ENCODE data around the gene PLCH1. TPM values are rescaled to one million over a fixed set of nuclear protein-coding genes. Genes with fewer than 3 reads are reported as not detected.
A peak's percentile ranks its signal among the peaks of the same experiment; 100 is the strongest.
"Not testable (repeated sequence)": the region's sequence is repeated elsewhere in the genome, so short reads cannot be mapped to it uniquely, and the experiment has no call there.

The PLCH1 gene
- total and polyA plus RNA-seq, 2 of the 13 experiments (the other 11 are each of a cell fraction or from before 2014, with no cell fraction given) = 2.0 to 3.0 TPM

DNA sequence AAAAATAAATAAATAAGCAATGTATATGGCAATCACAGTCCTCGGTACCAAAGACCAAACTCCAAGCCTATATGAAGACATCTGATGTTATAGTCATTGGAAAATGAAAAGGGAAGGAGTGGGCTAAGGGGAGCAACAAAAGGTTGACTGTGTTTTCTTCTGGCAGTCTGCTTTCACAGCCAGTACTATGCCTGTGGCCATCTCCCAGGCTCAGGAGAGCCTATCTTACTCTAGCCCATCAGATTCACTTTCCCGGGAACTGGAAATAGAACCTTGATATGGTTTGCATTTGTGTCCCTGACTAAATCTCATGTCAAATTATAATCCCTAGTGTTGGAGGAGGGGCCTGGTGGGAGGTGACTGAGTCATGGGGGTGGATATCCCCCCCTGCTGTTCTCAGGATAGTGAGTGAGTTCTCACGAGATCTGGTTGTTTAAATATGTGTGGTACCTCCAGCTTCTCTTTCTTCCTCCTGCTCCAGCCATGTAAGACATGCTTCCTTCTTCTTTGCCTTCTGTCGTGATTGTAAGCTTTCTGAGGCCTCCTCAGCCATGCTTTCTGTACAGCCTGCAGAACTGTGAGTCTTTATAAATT lies 105.3 kb downstream of the PLCH1 start:
- no peak for TF ChIP-seq MEIS1 (CRISPR knock-in tag; IDR thresholded peaks at IDR 0.05; ENCODE audit: borderline replicate concordance)
- in situ Hi-C loops (cut with HindIII; ENCODE audit: extremely low pct_ligation_motif_present, low pct_unique_long_range_greater_than_20kb) (no loop called here), intact Hi-C loops (cut with micrococcal nuclease; ENCODE audit: unreplicated experiment) (no loop called here)
- ATAC-seq (no peak), DNase-seq (ENCODE audit: low spot score) (no peak), FAIRE-seq (no peak)
- Histone ChIP-seq H3K4me1 (ENCODE audit: insufficient read depth, low read length) (no peaks in the 10 kb centered on the region), H3K9ac (ENCODE audit: insufficient read depth, low read depth, low read length) (no peak overlapping the region), H3K36me3 (replicated peaks in 1 of 2; ENCODE audit: control insufficient read depth in 1 of 2, insufficient read depth in 2 of 2, low read length in 2 of 2) (no peaks in the 10 kb centered on the region), H3K4me2 (ENCODE audit: low read depth, low read length) (no peak overlapping the region), H3K4me3 (replicated peaks in 1 of 3; ENCODE audit: insufficient read depth in 1 of 3, low read depth in 2 of 3, low read length in 3 of 3) (no peak overlapping the region), H3K27ac (ENCODE audit: extremely low read length, insufficient read depth, low read length) (no peak overlapping the region), H3K9me3 (ENCODE audit: low read length) (no peaks in the 10 kb centered on the region), H2AFZ (ENCODE audit: low read length) (no peak overlapping the region), H4K20me1 (ENCODE audit: insufficient read depth, low read length) (no peaks in the 10 kb centered on the region), H3K27me3 (ENCODE audit: control insufficient read depth in 1 of 2, insufficient read depth in 2 of 2, low read length in 2 of 2) (no peaks in the 10 kb centered on the region), H3K79me2 (ENCODE audit: insufficient read depth, low read length) (no peaks in the 10 kb centered on the region)
- ChIA-PET CTCF (ENCODE audit: low intra/inter-chr PET ratio, low total read pairs) (no interaction called here), POLR2A (no interaction called here)
- 93% methylated on average over 4 of the region's 4 CpGs for WGBS (ENCODE audit: low lambda C conversion rate)
- BruUV-seq (replicated peaks) = no TSS peak

DNA sequence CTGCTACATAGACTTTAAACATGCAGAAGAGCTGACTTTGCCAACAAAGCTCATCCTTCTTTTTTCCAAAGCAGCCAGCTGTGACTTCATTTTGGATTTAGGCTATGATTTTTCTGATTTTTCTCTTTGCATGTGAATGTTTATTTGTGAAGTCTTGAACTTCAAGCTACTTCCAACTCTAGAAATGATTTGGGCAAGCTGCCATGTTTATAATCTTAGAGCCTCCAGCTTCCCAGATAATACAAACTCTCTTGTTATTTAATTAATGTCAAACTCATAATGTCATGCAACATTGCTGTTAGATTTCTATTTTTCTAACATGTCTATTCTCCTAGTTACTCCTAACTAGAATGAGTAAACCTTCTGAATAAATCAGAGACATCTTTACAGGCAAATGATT lies 106.4 kb downstream of the PLCH1 start:
- CTCF ChIA-PET (ENCODE audit: low intra/inter-chr PET ratio, low total read pairs); FAIRE-seq: not testable (repeated sequence)

DNA sequence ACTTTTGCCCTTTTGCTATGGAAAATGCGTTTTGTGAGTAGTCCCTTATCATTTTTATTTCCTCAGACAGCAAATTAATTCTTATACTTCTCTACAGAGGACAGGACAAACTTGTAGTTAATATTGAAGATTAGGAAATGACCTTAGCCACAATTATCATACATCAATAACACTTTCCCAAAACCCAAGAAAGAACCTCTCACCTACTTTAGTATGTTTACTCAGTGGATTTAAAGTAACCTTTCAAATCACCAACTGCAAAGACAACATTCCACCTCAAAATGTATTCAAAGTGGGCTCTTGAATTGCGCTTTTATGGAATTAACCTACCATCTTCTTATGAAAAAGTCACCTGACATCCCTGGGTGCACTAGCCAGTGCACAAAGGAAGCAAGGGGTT lies 107.3 kb downstream of the PLCH1 start:
- H3K27ac ChIP-seq (ENCODE audit: extremely low read length, insufficient read depth, low read length) = no peak overlapping the region
- FAIRE-seq (no peak), DNase-seq (ENCODE audit: low spot score) (no peak), ATAC-seq (no peak)
- no peak overlapping the region for H3K9ac ChIP-seq (ENCODE audit: insufficient read depth, low read depth, low read length)
- H3K9me3 ChIP-seq (ENCODE audit: low read length) = no peaks in the 10 kb centered on the region
- no peak overlapping the region for H3K4me3 ChIP-seq (replicated peaks in 1 of 3; ENCODE audit: insufficient read depth in 1 of 3, low read depth in 2 of 3, low read length in 3 of 3)
- TF ChIP-seq PPARG (CRISPR knock-in tag; conservative IDR thresholded peaks at IDR 0.05) (0 out of 2 replicates have a peak, but pooled peaks have one; percentile 38), ZNF616 (CRISPR knock-in tag; IDR thresholded peaks at IDR 0.05; ENCODE audit: low read depth) (no peak)
- no peak overlapping the region for H2AFZ ChIP-seq (ENCODE audit: low read length)
- POLR2A ChIA-PET = no interaction called here
- no TSS peak for BruUV-seq (replicated peaks)
- no peaks in the 10 kb centered on the region for H3K27me3 ChIP-seq (ENCODE audit: control insufficient read depth in 1 of 2, insufficient read depth in 2 of 2, low read length in 2 of 2)
- CTCF ChIA-PET (ENCODE audit: low intra/inter-chr PET ratio, low total read pairs) = no interaction called here
- H4K20me1 ChIP-seq (ENCODE audit: insufficient read depth, low read length) = no peaks in the 10 kb centered on the region
- no peaks in the 10 kb centered on the region for H3K4me1 ChIP-seq (ENCODE audit: insufficient read depth, low read length)
- H3K36me3 ChIP-seq (replicated peaks in 1 of 2; ENCODE audit: control insufficient read depth in 1 of 2, insufficient read depth in 2 of 2, low read length in 2 of 2) = no peaks in the 10 kb centered on the region
- H3K79me2 ChIP-seq (ENCODE audit: insufficient read depth, low read length) = no peaks in the 10 kb centered on the region
- 94% methylated on average over 2 of the region's 2 CpGs for WGBS (ENCODE audit: low lambda C conversion rate)
- no peak overlapping the region for H3K4me2 ChIP-seq (ENCODE audit: low read depth, low read length)
- intact Hi-C loops (cut with micrococcal nuclease; ENCODE audit: unreplicated experiment) (no loop called here), in situ Hi-C loops (cut with HindIII; ENCODE audit: extremely low pct_ligation_motif_present, low pct_unique_long_range_greater_than_20kb) (no loop called here)

More for the DNA sequence above, 106.4 kb downstream of the PLCH1 start:
- POLR2A ChIA-PET; H2AFZ ChIP-seq (ENCODE audit: low read length); intact Hi-C loops (cut with micrococcal nuclease; ENCODE audit: unreplicated experiment); H3K4me1 ChIP-seq (ENCODE audit: insufficient read depth, low read length); H3K36me3 ChIP-seq (replicated peaks in 1 of 2; ENCODE audit: control insufficient read depth in 1 of 2, insufficient read depth in 2 of 2, low read length in 2 of 2); H3K79me2 ChIP-seq (ENCODE audit: insufficient read depth, low read length); H4K20me1 ChIP-seq (ENCODE audit: insufficient read depth, low read length); H3K9me3 ChIP-seq (ENCODE audit: low read length); BruUV-seq (replicated peaks); H3K27me3 ChIP-seq (ENCODE audit: control insufficient read depth in 1 of 2, insufficient read depth in 2 of 2, low read length in 2 of 2); H3K4me3 ChIP-seq (replicated peaks in 1 of 3; ENCODE audit: insufficient read depth in 1 of 3, low read depth in 2 of 3, low read length in 3 of 3); H3K27ac ChIP-seq (ENCODE audit: extremely low read length, insufficient read depth, low read length); H3K4me2 ChIP-seq (ENCODE audit: low read depth, low read length); in situ Hi-C loops (cut with HindIII; ENCODE audit: extremely low pct_ligation_motif_present, low pct_unique_long_range_greater_than_20kb); H3K9ac ChIP-seq (ENCODE audit: insufficient read depth, low read depth, low read length); ATAC-seq; DNase-seq (ENCODE audit: low spot score): not testable (repeated sequence)

Data from HepG2 (cell line).